GM12878 (cell line): ENCODE data around the gene FLNC. TPM values are rescaled to one million over a fixed set of nuclear protein-coding genes. Genes with fewer than 3 reads are reported as not detected.

Source experiments
- BCL3 ChIP-seq: IDR thresholded peaks from 2 replicates; pipeline ENCODE4 v1.6.1; 2011; ENCODE audit warnings: borderline replicate concordance, low read depth, mild to moderate bottlenecking, moderate library complexity, low read length; ENCODE audit not compliant: insufficient read depth, poor library complexity, severe bottlenecking
- CHD2 ChIP-seq: IDR thresholded peaks from 2 replicates; pipeline ENCODE4 v1.6.1; 2011; ENCODE audit warnings: low read depth, low read length, improper control_type of control experiment, borderline replicate concordance
- E4F1 ChIP-seq: fragments of 450-650 bp; IDR thresholded peaks from 2 replicates; pipeline ENCODE4 v1.6.1; 2018; ENCODE audit warnings: borderline replicate concordance, mild to moderate bottlenecking; ENCODE audit not compliant: partially characterized antibody
- ELK1 ChIP-seq: IDR thresholded peaks from 2 replicates; pipeline ENCODE4 v1.6.1; 2012; ENCODE audit warnings: low read depth, low read length, improper control_type of control experiment
- EP300 ChIP-seq, 2 experiments: fragments of 150-350 bp in 1 of 2; IDR thresholded peaks; 2 replicates each; pipeline ENCODE4 v1.6.1; 2011 to 2012; ENCODE audit warnings: low read depth in 2 of 2, low read length in 2 of 2, borderline replicate concordance in 1 of 2, improper control_type of control experiment in 1 of 2, inconsistent platforms in 1 of 2; ENCODE audit not compliant: control insufficient read depth in 1 of 2
- EZH2 ChIP-seq: IDR thresholded peaks from 2 replicates; pipeline ENCODE4 v1.6.1; 2012; ENCODE audit warnings: low read depth, mild to moderate bottlenecking, control low read depth, inconsistent platforms, low read length, borderline replicate concordance; ENCODE audit not compliant: control insufficient read depth
- GATAD2B ChIP-seq: fragments of 450-650 bp; conservative IDR thresholded peaks from 2 replicates; pipeline ENCODE4 v1.6.1; 2017; ENCODE audit warnings: low read depth, mild to moderate bottlenecking, moderate library complexity
- JUND ChIP-seq: IDR thresholded peaks from 2 replicates; pipeline ENCODE4 v1.6.1; 2012; ENCODE audit warnings: low read depth, mild to moderate bottlenecking, low read length, improper control_type of control experiment, moderate library complexity
- KLF5 ChIP-seq: fragments of 450-650 bp; IDR thresholded peaks from 2 replicates; pipeline ENCODE4 v1.6.1; 2014; ENCODE audit warnings: mild to moderate bottlenecking; ENCODE audit not compliant: partially characterized antibody
- MTA2 ChIP-seq: fragments of 450-650 bp; IDR thresholded peaks from 2 replicates; pipeline ENCODE4 v1.6.1; 2016; ENCODE audit warnings: low read depth, mild to moderate bottlenecking, moderate library complexity
- NKRF ChIP-seq: fragments of 450-650 bp; conservative IDR thresholded peaks from 2 replicates; pipeline ENCODE4 v1.6.1; 2017; ENCODE audit warnings: mild to moderate bottlenecking, moderate library complexity
- NR2C1 ChIP-seq: fragments of 450-650 bp; IDR thresholded peaks from 2 replicates; pipeline ENCODE4 v1.6.1; 2017; ENCODE audit warnings: antibody characterized with exemption, mild to moderate bottlenecking, moderate library complexity
- NRF1 ChIP-seq: conservative IDR thresholded peaks from 2 replicates; pipeline ENCODE4 v1.6.1; 2011; ENCODE audit warnings: mild to moderate bottlenecking, low read depth, low read length, improper control_type of control experiment
- RFX5 ChIP-seq: IDR thresholded peaks from 2 replicates; pipeline ENCODE4 v1.6.1; 2011; ENCODE audit warnings: low read depth, low read length, improper control_type of control experiment
- ZNF592 ChIP-seq: fragments of 450-650 bp; IDR thresholded peaks from 2 replicates; pipeline ENCODE4 v1.6.1; 2017; ENCODE audit warnings: mild to moderate bottlenecking, moderate library complexity
- ZSCAN29 ChIP-seq: fragments of 450-650 bp; IDR thresholded peaks from 2 replicates; pipeline ENCODE4 v1.6.1; 2017; ENCODE audit warnings: mild to moderate bottlenecking, moderate library complexity
- polyA plus RNA-seq, 11 experiments: library from polyadenylated mRNA; depleted of rRNA in 4 of 11; unstranded in 6 of 11; stranded (reverse) in 5 of 11; fragments of >200 nt; fragmentation: Nextera tagmentation in 4 of 11; fragmentation: Illumina TruSeq in 1 of 11; extraction: Ambion mirVana in 4 of 11; extraction: Trizol in 1 of 11; gene quantifications; 1 replicate in 1 of 11; 2 replicates in 10 of 11; pipeline versions ENCODE4 v1.2.1 to v1.2.3, GENCODE V29; 2011 to 2016; ENCODE audit warnings: inconsistent platforms in 2 of 11, missing spikeins in 2 of 11, low read depth in 1 of 11
- total RNA-seq, 4 experiments: library from RNA; depleted of rRNA in 3 of 4; stranded (reverse); fragments of >200 nt in 3 of 4; fragmentation: Illumina TruSeq in 1 of 4; extraction: Trizol in 1 of 4; gene quantifications; 2 replicates each; pipeline versions ENCODE4 v1.2.1 to v1.2.3, GENCODE V29; 2013 to 2021

FLNC gene
- total and polyA plus RNA-seq, 10 of the 15 experiments (the other 5 are each of a cell fraction or from before 2014, with no cell fraction given), result 0.01 to 0.21 (median 0.06) TPM; not detected in 3

- TF ChIP-seq BCL3 (no peak), ZNF592 (no peak), GATAD2B (peak; percentile 54; the same call in 1 of the 2 replicates), RFX5 (no peak), E4F1 (no peak), JUND (no peak), KLF5 (no peak), ELK1 (no peak), CHD2 (no peak; the same call in 1 of the 2 replicates), EP300 (IDR thresholded peaks at IDR 0.05; ENCODE audit: borderline replicate concordance in 1 of 2, control insufficient read depth in 1 of 2, low read depth in 2 of 2, low read length in 2 of 2) (no peak), MTA2 (no peak), EZH2 (no peak), NR2C1 (no peak), NKRF (peak; percentile 60; the same call in 1 of the 2 replicates), ZSCAN29 (no peak), NRF1 (peak; percentile 94)
Observed at GRCh38 chr7:128862571-128863432, 32.6 kb downstream of the FLNC start, which contains the start of gene ATP6V1F (continued).
